ENCODE results near the gene AIG1.

Gene AIG1

DNA sequence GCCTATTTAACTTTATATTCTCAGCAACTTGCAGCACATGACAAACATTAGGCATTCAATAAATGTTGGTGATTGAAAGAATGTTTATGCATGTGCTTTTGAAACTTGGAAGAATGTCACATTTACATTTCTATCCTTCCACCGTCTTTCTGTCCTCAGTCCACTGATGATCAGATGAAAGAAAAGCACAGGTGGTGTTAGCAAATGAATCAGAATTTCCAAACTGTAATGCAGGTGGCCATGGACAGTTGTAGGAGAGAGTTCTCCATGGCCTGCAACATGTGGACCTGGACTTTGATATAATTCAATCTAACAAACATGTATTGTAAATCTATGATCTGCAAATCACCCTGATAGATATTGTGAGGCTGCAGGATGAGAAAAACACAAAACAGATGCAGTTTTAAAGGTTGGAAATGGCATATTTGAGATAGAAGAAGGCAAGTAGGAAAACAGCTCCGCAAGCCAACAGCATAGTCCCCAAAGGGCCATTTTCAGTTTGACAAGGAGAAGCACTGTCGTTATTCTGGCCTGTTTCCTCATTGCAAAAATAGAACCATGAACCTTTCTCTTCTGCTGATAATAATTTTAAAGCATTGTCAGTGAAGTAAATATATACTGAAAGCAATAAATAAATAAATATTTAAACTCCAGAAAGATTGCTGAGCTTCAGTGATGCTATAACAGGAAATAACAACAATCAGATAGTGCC is 119.4 kb downstream of the AIG1 start:
- in situ Hi-C loops (cut with MboI; ENCODE audit: low pct_unique_long_range_greater_than_20kb, low sequenced_read_pairs, unreplicated experiment): no loop called here
- DNase-seq (ENCODE audit: low spot score): no peak
- TF ChIP-seq, protein P1, sequence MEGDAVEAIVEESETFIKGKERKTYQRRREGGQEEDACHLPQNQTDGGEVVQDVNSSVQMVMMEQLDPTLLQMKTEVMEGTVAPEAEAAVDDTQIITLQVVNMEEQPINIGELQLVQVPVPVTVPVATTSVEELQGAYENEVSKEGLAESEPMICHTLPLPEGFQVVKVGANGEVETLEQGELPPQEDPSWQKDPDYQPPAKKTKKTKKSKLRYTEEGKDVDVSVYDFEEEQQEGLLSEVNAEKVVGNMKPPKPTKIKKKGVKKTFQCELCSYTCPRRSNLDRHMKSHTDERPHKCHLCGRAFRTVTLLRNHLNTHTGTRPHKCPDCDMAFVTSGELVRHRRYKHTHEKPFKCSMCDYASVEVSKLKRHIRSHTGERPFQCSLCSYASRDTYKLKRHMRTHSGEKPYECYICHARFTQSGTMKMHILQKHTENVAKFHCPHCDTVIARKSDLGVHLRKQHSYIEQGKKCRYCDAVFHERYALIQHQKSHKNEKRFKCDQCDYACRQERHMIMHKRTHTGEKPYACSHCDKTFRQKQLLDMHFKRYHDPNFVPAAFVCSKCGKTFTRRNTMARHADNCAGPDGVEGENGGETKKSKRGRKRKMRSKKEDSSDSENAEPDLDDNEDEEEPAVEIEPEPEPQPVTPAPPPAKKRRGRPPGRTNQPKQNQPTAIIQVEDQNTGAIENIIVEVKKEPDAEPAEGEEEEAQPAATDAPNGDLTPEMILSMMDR (IDR thresholded peaks at IDR 0.05; ENCODE audit: extremely low read depth, insufficient read depth, missing control alignments): no peak

DNA sequence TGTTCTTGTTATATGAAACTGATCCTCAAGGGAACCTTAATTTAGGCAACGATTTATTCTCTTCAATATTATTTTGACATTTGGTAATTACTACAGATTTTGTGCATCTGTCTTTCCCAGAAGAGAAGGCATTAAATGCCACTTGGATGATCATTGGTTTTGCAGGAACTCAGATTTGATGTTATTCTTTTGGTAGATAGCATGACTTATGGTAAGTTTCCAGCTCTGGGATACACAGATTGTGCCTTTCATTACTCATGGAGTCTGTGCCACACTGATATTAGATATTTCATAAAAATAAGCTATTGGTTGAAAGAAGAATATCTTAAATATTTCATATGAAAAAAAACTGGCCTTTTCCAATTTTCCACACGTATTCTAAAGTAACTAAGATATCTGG is 120.1 kb downstream of the AIG1 start:
- in situ Hi-C loops (cut with MboI; ENCODE audit: low pct_unique_long_range_greater_than_20kb, low sequenced_read_pairs, unreplicated experiment): no loop called here
- TF ChIP-seq, protein P1 (IDR thresholded peaks at IDR 0.05; ENCODE audit: extremely low read depth, insufficient read depth, missing control alignments): no peak
- DNase-seq (ENCODE audit: low spot score): no peak

DNA sequence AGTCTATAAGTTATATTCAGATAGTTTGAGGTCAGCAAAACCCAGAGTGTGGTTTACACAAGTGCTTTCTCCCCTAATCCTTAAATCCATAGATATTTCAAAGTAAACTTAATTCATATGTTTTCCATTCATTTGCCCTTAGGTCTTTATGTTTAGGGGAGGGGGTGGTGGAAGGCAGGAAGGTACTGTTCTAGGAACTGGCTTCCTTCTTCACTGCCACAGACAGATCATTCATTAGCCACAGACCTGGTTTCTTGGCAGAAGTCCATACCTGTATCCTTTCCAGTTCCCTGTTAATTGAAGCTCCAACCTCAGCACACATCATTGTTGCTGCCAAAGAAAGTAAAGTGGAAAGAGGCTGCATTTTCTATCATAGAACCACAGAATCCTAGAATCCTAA is 123.0 kb downstream of the AIG1 start:
- DNase-seq (ENCODE audit: low spot score): no peak
- in situ Hi-C loops (cut with MboI; ENCODE audit: low pct_unique_long_range_greater_than_20kb, low sequenced_read_pairs, unreplicated experiment): no loop called here
- TF ChIP-seq, protein P1 (IDR thresholded peaks at IDR 0.05; ENCODE audit: extremely low read depth, insufficient read depth, missing control alignments): no peak

DNA sequence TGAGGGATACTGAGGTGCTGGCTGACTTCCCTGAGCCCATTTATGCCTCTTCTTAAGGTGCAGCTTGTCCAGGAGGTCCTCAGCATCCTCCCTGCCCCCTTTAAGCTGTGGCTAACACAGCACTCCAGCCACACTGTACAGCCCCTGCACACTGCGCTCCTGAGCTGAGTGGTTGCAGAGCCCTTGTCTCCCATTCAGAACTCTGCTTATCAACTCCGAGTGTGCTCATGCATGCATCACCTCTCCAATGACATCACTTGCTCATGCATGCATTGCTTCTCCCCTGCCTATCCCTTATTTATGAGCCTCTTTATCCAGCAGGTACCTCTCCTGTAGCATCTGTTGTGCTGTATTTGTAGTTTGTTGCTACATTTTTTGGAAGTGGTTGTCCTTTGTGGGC is 124.6 kb downstream of the AIG1 start:
- DNase-seq (ENCODE audit: low spot score): no peak
- in situ Hi-C loops (cut with MboI; ENCODE audit: low pct_unique_long_range_greater_than_20kb, low sequenced_read_pairs, unreplicated experiment): no loop called here
- TF ChIP-seq, protein P1 (IDR thresholded peaks at IDR 0.05; ENCODE audit: extremely low read depth, insufficient read depth, missing control alignments): no peak

DNA sequence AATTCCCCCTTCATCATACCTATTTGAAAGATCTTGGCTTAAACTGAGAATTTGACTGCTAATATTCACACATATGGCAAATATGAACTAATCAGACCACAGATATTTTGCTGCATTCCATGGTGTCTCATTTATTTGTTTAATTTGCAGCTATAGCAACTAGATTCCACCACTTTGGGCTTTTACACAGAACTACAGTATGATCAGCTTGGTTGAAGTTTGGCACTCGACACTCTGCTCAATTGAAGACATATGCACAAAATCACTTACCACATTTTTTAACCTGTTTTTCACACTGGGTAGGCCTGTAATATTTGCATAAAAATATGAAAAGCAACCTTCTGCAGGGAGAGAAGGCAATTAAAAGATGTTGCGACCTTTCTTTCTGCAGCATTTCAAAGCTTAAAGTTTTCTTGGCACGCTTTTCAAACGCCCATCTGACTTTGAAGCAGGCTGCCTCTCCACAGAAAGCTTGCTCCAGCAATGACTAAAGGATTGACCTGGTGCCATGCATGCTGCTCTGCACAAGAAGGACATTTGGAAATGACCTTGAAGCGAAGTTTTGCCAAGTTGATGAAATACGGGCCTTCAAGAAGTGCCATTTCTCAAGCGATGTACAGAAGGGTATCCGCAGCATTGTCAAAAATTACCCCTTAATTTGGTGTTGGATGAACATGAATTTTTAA is 126.7 kb downstream of the AIG1 start:
- no peak for DNase-seq (ENCODE audit: low spot score)
- TF ChIP-seq, protein P1 (IDR thresholded peaks at IDR 0.05; ENCODE audit: extremely low read depth, insufficient read depth, missing control alignments): no peak
- in situ Hi-C loops (cut with MboI; ENCODE audit: low pct_unique_long_range_greater_than_20kb, low sequenced_read_pairs, unreplicated experiment): no loop called here

DNA sequence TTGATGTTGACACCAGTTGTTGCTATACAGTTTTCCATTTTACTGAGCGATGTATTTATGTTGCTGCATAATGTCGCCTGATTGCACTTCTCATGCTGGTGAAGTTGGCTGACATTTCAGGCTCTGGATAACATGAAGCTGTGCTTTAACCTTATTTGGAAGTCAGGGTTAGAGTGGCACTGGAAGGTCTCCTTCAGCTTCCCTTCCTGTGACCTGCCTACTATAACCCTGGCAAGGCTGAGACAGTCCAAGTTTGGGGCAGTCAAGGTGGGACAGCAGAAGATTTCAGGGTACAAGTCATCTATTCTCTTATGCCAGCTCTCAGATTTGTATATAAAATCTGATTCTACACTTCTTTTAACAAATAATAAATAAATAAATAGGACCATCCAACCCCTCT is 127.6 kb downstream of the AIG1 start:
- TF ChIP-seq, protein P1 (IDR thresholded peaks at IDR 0.05; ENCODE audit: extremely low read depth, insufficient read depth, missing control alignments): no peak
- DNase-seq (ENCODE audit: low spot score): no peak
- in situ Hi-C loops (cut with MboI; ENCODE audit: low pct_unique_long_range_greater_than_20kb, low sequenced_read_pairs, unreplicated experiment): no loop called here
